GM12864 (cell line): ENCODE results near the gene IL34.
A peak's percentile ranks its signal among the peaks of the same experiment; 100 is the strongest.

Experiments used
- DNase-seq: peaks from one replicate; pipeline ENCODE4 v3.0.0-alpha.2; 2011; ENCODE audit warnings: low read depth
- H3K4me3 ChIP-seq: 2 replicates; pipeline ENCODE4 v1.5.1; 2011; ENCODE audit warnings: mild to moderate bottlenecking, low read depth, low read length, control low read depth
- CTCF ChIP-seq: IDR thresholded peaks from 2 replicates; pipeline ENCODE4 v1.5.1; 2011; ENCODE audit warnings: low read depth, mild to moderate bottlenecking, moderate library complexity, low read length, control low read depth, inconsistent platforms; ENCODE audit errors: missing control alignments

The IL34 gene

DNA sequence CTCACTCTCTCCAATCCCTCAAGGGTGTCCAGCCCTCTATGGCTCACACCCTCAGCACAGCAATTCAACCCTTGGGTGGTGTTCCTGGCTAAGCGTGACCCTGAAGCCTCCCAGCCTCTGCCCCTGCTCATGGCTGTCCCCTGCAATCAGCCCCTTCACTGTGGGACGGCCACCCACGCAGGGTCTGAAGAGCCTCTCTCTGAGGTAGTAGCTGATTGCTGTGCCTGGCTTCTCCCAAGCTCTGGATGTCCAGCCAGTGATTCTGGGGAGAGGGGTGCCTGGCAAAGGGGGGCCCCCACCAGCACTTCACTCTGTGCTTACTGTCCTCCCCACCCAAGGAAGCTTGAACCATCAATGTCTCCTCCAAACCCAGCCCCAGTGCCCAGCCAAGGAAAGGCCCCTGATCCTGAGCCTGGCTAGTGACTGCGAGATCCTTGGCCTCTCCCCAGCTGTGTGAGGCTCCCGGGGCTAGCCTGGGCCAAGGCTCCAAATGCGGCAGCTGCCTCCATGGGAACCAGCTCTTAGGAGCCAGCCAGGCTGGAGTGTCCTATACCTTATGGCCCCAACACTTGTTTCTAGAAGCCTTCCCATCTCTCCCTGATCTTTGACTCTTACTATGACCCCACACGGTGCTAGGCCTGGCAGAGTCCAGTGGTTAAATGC is 29.6 kb downstream of the IL34 start:
- no peak for DNase-seq
- no peak for TF ChIP-seq CTCF
- no peak overlapping the region for H3K4me3 ChIP-seq

DNA sequence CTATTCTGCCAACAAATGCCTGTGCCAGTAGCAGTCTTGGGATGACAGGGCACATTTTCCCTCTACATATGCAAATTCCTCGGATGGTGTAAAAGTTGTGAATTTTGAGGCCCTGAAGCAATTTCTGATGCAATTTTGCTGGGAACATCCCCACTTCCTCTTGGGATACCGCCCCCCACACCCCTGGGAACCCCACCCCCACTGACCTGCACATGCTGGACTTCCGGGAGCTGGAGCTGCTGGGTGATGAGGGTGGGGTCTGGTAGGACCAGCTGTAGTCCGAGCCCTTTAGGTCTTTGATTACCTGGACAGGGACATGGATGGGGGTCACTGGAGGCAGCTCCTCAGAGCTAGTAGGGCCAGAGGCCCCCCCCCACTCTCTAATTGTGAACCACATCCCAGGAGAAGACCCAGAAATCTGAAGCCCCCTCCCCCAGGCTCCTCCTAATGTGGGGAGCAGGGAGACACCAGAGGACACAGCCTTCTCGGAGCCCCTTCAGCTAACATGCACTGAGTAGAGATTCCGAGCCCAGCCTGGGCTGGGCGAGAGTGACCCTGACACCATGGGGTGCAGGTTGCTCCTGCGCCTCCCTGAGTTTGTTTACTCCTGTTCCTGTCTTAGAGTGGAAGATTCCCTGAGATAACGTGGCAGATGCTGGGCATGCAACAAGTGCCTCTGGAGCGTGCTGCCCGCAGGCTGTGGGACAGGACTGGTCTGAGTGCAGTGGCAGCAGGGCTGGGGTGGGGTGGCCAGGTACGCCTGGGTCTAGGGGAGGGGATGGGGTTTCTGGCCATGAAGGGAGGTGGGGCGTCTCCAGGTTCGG is 30.5 kb downstream of the IL34 start:
- DNase-seq, result no peak
- TF ChIP-seq CTCF, result no peak
- no peak overlapping the region for H3K4me3 ChIP-seq

- no peak overlapping the region for H3K4me3 ChIP-seq
- no peak for TF ChIP-seq CTCF
- no peak for DNase-seq
Measured at GRCh38 chr16:70677499-70678120, 31.3 kb downstream of the IL34 start.

- no peak for DNase-seq
- no peak for TF ChIP-seq CTCF
- H3K4me3 ChIP-seq, result no peak overlapping the region
Measured at GRCh38 chr16:70678121-70678897, 31.9 kb downstream of the IL34 start.

DNA sequence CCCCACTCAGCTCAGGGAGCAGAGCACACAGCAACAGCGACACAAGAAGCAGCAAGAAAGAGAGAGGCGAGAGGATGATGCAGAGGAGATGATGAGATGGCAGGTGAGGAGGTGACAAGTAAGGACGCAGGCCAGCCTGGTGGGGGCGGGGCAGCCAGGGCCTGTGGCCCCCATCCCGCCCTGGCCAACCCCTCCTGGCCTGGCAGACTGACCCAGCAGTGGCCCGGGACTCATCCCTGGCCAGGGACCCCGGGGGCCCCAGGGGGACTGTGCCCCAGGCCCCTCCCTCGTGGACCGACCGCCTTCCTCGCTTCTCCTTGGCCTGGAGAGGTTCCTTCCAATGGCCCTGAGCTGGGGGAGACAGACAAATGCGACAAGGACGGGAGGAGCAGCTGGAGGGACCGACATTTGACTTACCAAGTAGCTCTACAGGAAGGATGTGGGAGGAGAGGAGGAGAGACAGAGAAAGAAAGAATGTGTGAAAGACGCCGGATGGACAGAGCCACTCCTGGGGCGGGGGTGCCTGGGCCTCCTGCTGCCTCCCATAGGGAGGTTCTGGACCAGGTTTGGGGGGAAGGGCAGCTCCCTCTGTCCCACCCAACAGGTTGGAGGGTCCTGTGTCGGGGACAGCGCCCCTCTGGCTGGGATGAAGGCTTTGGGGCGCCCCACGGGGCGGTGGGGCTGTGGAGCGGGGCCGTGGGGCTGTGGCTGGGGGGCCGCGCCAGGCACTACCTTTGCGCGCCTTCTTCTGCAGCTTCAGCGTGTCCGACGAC is 32.7 kb downstream of the IL34 start:
- TF ChIP-seq CTCF, result no peak
- H3K4me3 ChIP-seq, result no peak overlapping the region
- DNase-seq, result no peak

- H3K4me3 ChIP-seq, result no peak overlapping the region
- peak; percentile 49 for TF ChIP-seq CTCF
- no peak for DNase-seq
Measured at GRCh38 chr16:70679671-70680494, 33.5 kb downstream of the IL34 start.
